H1 (cell line): ENCODE measurements around the gene KCNJ10. TPM values are rescaled to one million over a fixed set of nuclear protein-coding genes. Genes with fewer than 3 reads are reported as not detected.

Experiments used
- BACH1 ChIP-seq: IDR thresholded peaks from 2 replicates; pipeline ENCODE4 v1.6.1; 2012; ENCODE audit warnings: low read length, improper control_type of control experiment
- BRCA1 ChIP-seq: IDR thresholded peaks from 2 replicates; pipeline ENCODE4 v1.6.1; 2012; ENCODE audit warnings: low read depth, low read length, improper control_type of control experiment
- CTBP2 ChIP-seq: IDR thresholded peaks from 2 replicates; pipeline ENCODE4 v1.7.0; 2011; ENCODE audit warnings: borderline replicate concordance, mild to moderate bottlenecking, moderate library complexity, mixed read lengths, low read length; ENCODE audit not compliant: insufficient read depth, insufficient read length
- CTCF ChIP-seq, 3 experiments: IDR thresholded peaks; 1 replicate in 2 of 3; 2 replicates in 1 of 3; pipeline versions ENCODE4 v1.5.1 to v1.6.1; 2011; ENCODE audit warnings: low read length in 3 of 3, mild to moderate bottlenecking in 3 of 3, inconsistent platforms in 2 of 3, low read depth in 1 of 3, moderate library complexity in 1 of 3; ENCODE audit not compliant: insufficient read depth in 1 of 3; ENCODE audit errors: control extremely low read depth in 1 of 3
- HDAC2 ChIP-seq, 2 experiments: fragments of 300-600 bp in 1 of 2; sonication (generic) in 1 of 2; IDR thresholded peaks; 2 replicates each; pipeline ENCODE4 v1.6.1; 2011 to 2012; ENCODE audit warnings: low read depth in 2 of 2, low read length in 2 of 2, mild to moderate bottlenecking in 2 of 2, moderate library complexity in 2 of 2, borderline replicate concordance in 1 of 2, inconsistent platforms in 1 of 2
- RNF2 ChIP-seq: fragments of 200-900, 300-1000 bp; sonication (generic); IDR thresholded peaks from 2 replicates; pipeline ENCODE4 v1.7.1; 2016; ENCODE audit warnings: borderline replicate concordance, low read depth, mild to moderate bottlenecking, antibody characterized with exemption, low read length; ENCODE audit not compliant: poor library complexity, severe bottlenecking; ENCODE audit errors: missing control alignments
- TAF7 ChIP-seq: optimal IDR thresholded peaks from 2 replicates; pipeline ENCODE3; 2011; ENCODE audit warnings: low read depth, mild to moderate bottlenecking, inconsistent platforms, low read length, moderate library complexity, borderline replicate concordance
- polyA plus RNA-seq, 7 experiments: library from polyadenylated mRNA; depleted of rRNA in 3 of 7; stranded (reverse) in 5 of 7; unstranded in 2 of 7; fragments of >200 nt in 5 of 7; fragments of 200-250 nt in 2 of 7; gene quantifications; 1 replicate in 5 of 7; 2 replicates in 1 of 7; 4 replicates in 1 of 7; pipeline versions ENCODE4 v1.2.1 to v1.2.3, GENCODE V29; 2011 to 2013; ENCODE audit warnings: missing spikeins in 2 of 7, mixed read lengths in 2 of 7
- total RNA-seq: library from RNA; stranded (reverse); fragmentation: NEBNext Ultra II Directional; extraction: Animal tissue kit (Norgen Biotek cat#: 25700); gene quantifications from 2 replicates; pipeline ENCODE4 v1.2.1, GENCODE V29; 2021
- TF ChIP-seq, protein P1 (sequence below): IDR thresholded peaks from 2 replicates; pipeline ENCODE4 v1.6.1; 2012; ENCODE audit warnings: inconsistent platforms

KCNJ10 gene
- total and polyA plus RNA-seq, 2 of the 8 experiments (the other 6 are each of a cell fraction or from before 2014, with no cell fraction given), result 1.7 to 2.4 TPM

DNA sequence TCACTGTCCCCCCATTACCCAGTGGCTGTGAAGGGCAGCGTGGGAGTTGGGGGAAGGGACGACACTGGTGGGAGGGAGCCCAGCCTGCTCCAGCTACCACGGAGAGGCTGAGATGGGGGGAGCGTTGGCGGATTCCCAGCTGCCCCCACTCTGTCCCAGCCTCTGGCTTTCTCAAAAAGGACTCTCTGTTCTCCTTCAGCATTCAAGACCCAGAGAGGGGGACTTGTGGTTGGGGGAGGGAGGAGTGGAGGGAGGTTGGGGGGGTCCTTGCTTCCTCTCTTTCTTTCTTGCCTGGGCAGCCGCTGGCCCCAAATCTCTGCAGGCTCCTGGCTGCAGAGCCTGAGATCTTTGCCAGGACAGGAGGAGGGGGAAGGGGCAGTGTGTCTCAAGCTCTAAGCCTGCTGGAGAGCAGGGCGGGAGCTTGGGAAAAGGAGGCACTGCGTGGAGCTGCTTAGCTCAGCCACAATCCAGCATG, 47.8 kb upstream of the KCNJ10 start (continued):
- no peak for TF ChIP-seq TAF7
- no peak for TF ChIP-seq HDAC2 (IDR thresholded peaks at IDR 0.05; ENCODE audit: borderline replicate concordance in 1 of 2, low read depth in 2 of 2, low read length in 2 of 2)
- TF ChIP-seq RNF2, result no peak
- TF ChIP-seq CTCF (IDR thresholded peaks at IDR 0.05; ENCODE audit: control extremely low read depth in 1 of 3, insufficient read depth in 1 of 3, low read depth in 1 of 3, low read length in 3 of 3), result no peak
- TF ChIP-seq, protein P1, sequence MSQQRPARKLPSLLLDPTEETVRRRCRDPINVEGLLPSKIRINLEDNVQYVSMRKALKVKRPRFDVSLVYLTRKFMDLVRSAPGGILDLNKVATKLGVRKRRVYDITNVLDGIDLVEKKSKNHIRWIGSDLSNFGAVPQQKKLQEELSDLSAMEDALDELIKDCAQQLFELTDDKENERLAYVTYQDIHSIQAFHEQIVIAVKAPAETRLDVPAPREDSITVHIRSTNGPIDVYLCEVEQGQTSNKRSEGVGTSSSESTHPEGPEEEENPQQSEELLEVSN, result no peak
- no peak for TF ChIP-seq BACH1
- TF ChIP-seq BRCA1, result no peak
- no peak for TF ChIP-seq CTBP2
